C4-2B (cell line): ENCODE results near the gene CASKIN1.

ENCODE experiments used
- CTCF ChIP-seq: fragments of 450-650 bp; conservative IDR thresholded peaks from 2 replicates; pipeline ENCODE4 v1.5.1; 2017; ENCODE audit warnings: mild to moderate bottlenecking
- ZFX ChIP-seq: fragments of 450-650 bp; IDR thresholded peaks from 2 replicates; pipeline ENCODE4 v1.6.1; 2017

GRCh38 chr16:2147981-2148671 is 48.3 kb downstream of the CASKIN1 start, which contains the start of gene RAB26:
- TF ChIP-seq CTCF = no peak
- TF ChIP-seq ZFX = no peak
